Measurements from ENCODE around the gene TSNAXIP1. TPM values are rescaled to one million over a fixed set of nuclear protein-coding genes. Genes with fewer than 3 reads are reported as not detected.
A peak's percentile ranks its signal among the peaks of the same experiment; 100 is the strongest.

Gene TSNAXIP1
- total RNA-seq, 6 donors from 2014 or later: 0.66 to 13.1 (median 4.4) TPM

- ATAC-seq (ENCODE audit: low FRiP score in 2 of 2) (no peak), DNase-seq (no peak)
- Histone ChIP-seq H3K27ac (no peak overlapping the region), H3K36me3 (no peaks in the 10 kb centered on the region), H3K27me3 (no peaks in the 10 kb centered on the region), H3K9me3 (no peaks in the 10 kb centered on the region), H3K4me3 (no peak overlapping the region), H3K4me1 (peaks cover 0 to 6% (median 0%) of the 10 kb centered on the region in 4 donors)
- TF ChIP-seq POLR2A (IDR thresholded peaks at IDR 0.05) (no peak), EP300 (IDR thresholded peaks at IDR 0.05) (no peak)
These were observed 16.6 kb upstream of the TSNAXIP1 start for GRCh38 chr16:67790071-67790470.

- H3K4me3 ChIP-seq: no peak overlapping the region
- no peaks in the 10 kb centered on the region for H3K9me3 ChIP-seq
- H3K36me3 ChIP-seq: peaks cover 0 to 8% (median 4%) of the 10 kb centered on the region in 4 donors
- ATAC-seq (ENCODE audit: low FRiP score in 2 of 2): no peak
- H3K27me3 ChIP-seq: no peaks in the 10 kb centered on the region
- TF ChIP-seq CTCF (IDR thresholded peaks at IDR 0.05): no peak
- TF ChIP-seq POLR2AphosphoS5 (IDR thresholded peaks at IDR 0.05): no peak
- no peak for TF ChIP-seq EP300 (IDR thresholded peaks at IDR 0.05)
- TF ChIP-seq POLR2A (IDR thresholded peaks at IDR 0.05): no peak
- H3K27ac ChIP-seq: no peak overlapping the region
- 97 to 99% methylated on average over 5 of the region's 5 CpGs for WGBS, 2 donors
- DNase-seq: no peak
- peaks cover 0 to 10% (median 8%) of the 10 kb centered on the region in 4 donors for H3K4me1 ChIP-seq
These were observed 10.5 kb upstream of the TSNAXIP1 start for GRCh38 chr16:67796099-67796718.

GRCh38 chr16:67800338-67800926 is 6.3 kb upstream of the TSNAXIP1 start:
- TF ChIP-seq CTCF (IDR thresholded peaks at IDR 0.05) (no peak), POLR2AphosphoS5 (IDR thresholded peaks at IDR 0.05) (no peak), EP300 (IDR thresholded peaks at IDR 0.05) (no peak), POLR2A (IDR thresholded peaks at IDR 0.05) (no peak)
- DNase-seq (no peak), ATAC-seq (ENCODE audit: low FRiP score in 2 of 2) (peak in 1 of 2 donors; percentile 78)
- Histone ChIP-seq H3K9me3 (no peaks in the 10 kb centered on the region), H3K4me3 (no peak overlapping the region), H3K36me3 (peaks cover 0 to 34% (median 12%) of the 10 kb centered on the region in 4 donors), H3K4me1 (peaks cover 17 to 28% (median 24%) of the 10 kb centered on the region in 4 donors), H3K27me3 (no peaks in the 10 kb centered on the region), H3K27ac (no peak overlapping the region)
- WGBS, 2 donors: 86 to 89% methylated on average over 7 of the region's 7 CpGs

GRCh38 chr16:67801241-67801640 is 5.4 kb upstream of the TSNAXIP1 start:
- Histone ChIP-seq H3K4me1 (peaks cover 22 to 33% (median 29%) of the 10 kb centered on the region in 4 donors), H3K36me3 (peaks cover 0 to 34% (median 12%) of the 10 kb centered on the region in 4 donors), H3K9me3 (no peaks in the 10 kb centered on the region), H3K27me3 (no peaks in the 10 kb centered on the region), H3K4me3 (no peak overlapping the region), H3K27ac (no peak overlapping the region)
- WGBS, 2 donors: 79% methylated on average over 1 of the region's 1 CpG; no CpG with 5 or more reads in 1 of the 2 donors
- TF ChIP-seq EP300 (IDR thresholded peaks at IDR 0.05): no peak
- no peak for TF ChIP-seq POLR2AphosphoS5 (IDR thresholded peaks at IDR 0.05)
- no peak for TF ChIP-seq CTCF (IDR thresholded peaks at IDR 0.05)
- no peak for TF ChIP-seq POLR2A (IDR thresholded peaks at IDR 0.05)
- DNase-seq: no peak
- ATAC-seq (ENCODE audit: low FRiP score in 2 of 2): no peak

- no peaks in the 10 kb centered on the region for H3K27me3 ChIP-seq
- H3K4me3 ChIP-seq: no peak overlapping the region
- no peaks in the 10 kb centered on the region for H3K9me3 ChIP-seq
- no peak overlapping the region for H3K27ac ChIP-seq
- 76 to 85% methylated on average over 2 of the region's 2 CpGs for WGBS, 2 donors
- ATAC-seq (ENCODE audit: low FRiP score in 2 of 2): no peak
- TF ChIP-seq CTCF (IDR thresholded peaks at IDR 0.05): no peak
- TF ChIP-seq EP300 (IDR thresholded peaks at IDR 0.05): no peak
- no peak for TF ChIP-seq POLR2AphosphoS5 (IDR thresholded peaks at IDR 0.05)
- no peak for TF ChIP-seq POLR2A (IDR thresholded peaks at IDR 0.05)
- peaks cover 0 to 34% (median 12%) of the 10 kb centered on the region in 4 donors for H3K36me3 ChIP-seq
- no peak for DNase-seq
- peaks cover 22 to 33% (median 30%) of the 10 kb centered on the region in 4 donors for H3K4me1 ChIP-seq
These were observed 4.8 kb upstream of the TSNAXIP1 start for GRCh38 chr16:67801883-67802282.

All from upper lobe of left lung (tissue), 6 donors.